ENCODE results near the gene CD274. TPM values are rescaled to one million over a fixed set of nuclear protein-coding genes. Genes with fewer than 3 reads are reported as not detected.

The CD274 gene
- total and polyA plus RNA-seq, 2 experiments from 2014 or later = 0.07 TPM; not detected in 1

DNA sequence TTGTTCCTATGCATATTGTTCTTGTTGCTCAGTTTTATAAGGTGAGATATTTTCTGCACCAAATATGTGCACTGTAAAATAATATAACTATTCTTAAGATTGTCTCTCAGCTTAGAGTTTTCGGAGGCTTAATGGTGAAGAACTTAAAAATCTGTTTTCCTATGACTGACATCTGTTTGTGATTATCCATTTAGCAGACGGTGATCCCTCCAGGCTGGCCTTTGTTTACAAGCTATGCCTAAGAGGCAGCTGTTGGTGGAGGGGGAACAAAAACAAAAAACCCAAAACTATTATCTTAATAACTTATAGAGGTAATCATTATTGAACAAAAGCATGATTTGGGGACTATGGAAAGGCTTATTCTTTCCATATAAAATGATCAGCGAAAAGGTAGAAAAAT lies 60.6 kb downstream of the CD274 start:
- no peaks in the 10 kb centered on the region for H3K79me2 ChIP-seq
- no peaks in the 10 kb centered on the region for H3K27me3 ChIP-seq
- H3K36me3 ChIP-seq (replicated peaks; ENCODE audit: insufficient read depth, low read depth) = no peaks in the 10 kb centered on the region
- 49% methylated on average over 3 of the region's 3 CpGs for WGBS (ENCODE audit: low lambda C conversion rate, missing lambda C conversion rate)
- peak overlapping the region; percentile 58 for H3K27ac ChIP-seq
- TF ChIP-seq EZH2 (IDR thresholded peaks at IDR 0.05; ENCODE audit: borderline replicate concordance) = no peak
- TF ChIP-seq, protein P1, sequence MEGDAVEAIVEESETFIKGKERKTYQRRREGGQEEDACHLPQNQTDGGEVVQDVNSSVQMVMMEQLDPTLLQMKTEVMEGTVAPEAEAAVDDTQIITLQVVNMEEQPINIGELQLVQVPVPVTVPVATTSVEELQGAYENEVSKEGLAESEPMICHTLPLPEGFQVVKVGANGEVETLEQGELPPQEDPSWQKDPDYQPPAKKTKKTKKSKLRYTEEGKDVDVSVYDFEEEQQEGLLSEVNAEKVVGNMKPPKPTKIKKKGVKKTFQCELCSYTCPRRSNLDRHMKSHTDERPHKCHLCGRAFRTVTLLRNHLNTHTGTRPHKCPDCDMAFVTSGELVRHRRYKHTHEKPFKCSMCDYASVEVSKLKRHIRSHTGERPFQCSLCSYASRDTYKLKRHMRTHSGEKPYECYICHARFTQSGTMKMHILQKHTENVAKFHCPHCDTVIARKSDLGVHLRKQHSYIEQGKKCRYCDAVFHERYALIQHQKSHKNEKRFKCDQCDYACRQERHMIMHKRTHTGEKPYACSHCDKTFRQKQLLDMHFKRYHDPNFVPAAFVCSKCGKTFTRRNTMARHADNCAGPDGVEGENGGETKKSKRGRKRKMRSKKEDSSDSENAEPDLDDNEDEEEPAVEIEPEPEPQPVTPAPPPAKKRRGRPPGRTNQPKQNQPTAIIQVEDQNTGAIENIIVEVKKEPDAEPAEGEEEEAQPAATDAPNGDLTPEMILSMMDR (IDR thresholded peaks at IDR 0.05; ENCODE audit: poor library complexity) = no peak
- no peak for TF ChIP-seq EZH2phosphoT487 (IDR thresholded peaks at IDR 0.05; ENCODE audit: low read depth, severe bottlenecking, unreplicated experiment)
- no peak for DNase-seq (ENCODE audit: low spot score)
- H2AFZ ChIP-seq = no peak overlapping the region
- no peaks in the 10 kb centered on the region for H3K4me1 ChIP-seq (ENCODE audit: insufficient read depth)
- no peaks in the 10 kb centered on the region for H4K20me1 ChIP-seq (ENCODE audit: insufficient read depth, poor library complexity, severe bottlenecking)
- H3K9me2 ChIP-seq (replicated peaks; ENCODE audit: insufficient read depth) = no peaks in the 10 kb centered on the region
- no peak overlapping the region for H3K4me3 ChIP-seq
- H3K9me3 ChIP-seq (ENCODE audit: low read depth) = no peaks in the 10 kb centered on the region
- H3K4me2 ChIP-seq = peak overlapping the region; percentile 41

DNA sequence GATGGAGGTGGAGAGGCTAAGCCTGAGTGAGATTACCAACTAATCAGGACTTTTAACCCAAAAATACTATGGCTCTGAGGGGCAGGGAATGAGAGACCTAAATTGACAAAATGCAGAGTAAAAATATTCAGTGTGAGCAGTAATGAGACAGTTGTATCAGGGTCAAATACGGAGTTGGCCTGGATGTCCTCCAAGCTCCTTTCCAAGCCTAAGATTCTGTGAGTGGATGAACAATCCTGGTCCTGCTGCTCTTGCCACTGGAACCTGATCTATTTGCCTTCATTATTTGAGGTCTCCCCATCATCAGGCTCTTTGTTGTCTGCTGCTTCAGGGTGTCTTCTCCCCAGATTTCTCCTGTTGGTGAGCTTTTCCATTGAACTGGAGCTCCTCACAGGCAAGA lies 61.1 kb downstream of the CD274 start:
- no peak for DNase-seq (ENCODE audit: low spot score)
- Histone ChIP-seq H3K27me3 (no peaks in the 10 kb centered on the region), H3K4me2 (no peak overlapping the region), H3K79me2 (no peaks in the 10 kb centered on the region), H3K4me3 (no peak overlapping the region), H3K4me1 (ENCODE audit: insufficient read depth) (no peaks in the 10 kb centered on the region), H2AFZ (no peak overlapping the region), H3K9me3 (ENCODE audit: low read depth) (no peaks in the 10 kb centered on the region), H4K20me1 (ENCODE audit: insufficient read depth, poor library complexity, severe bottlenecking) (no peaks in the 10 kb centered on the region), H3K9me2 (replicated peaks; ENCODE audit: insufficient read depth) (no peaks in the 10 kb centered on the region), H3K36me3 (replicated peaks; ENCODE audit: insufficient read depth, low read depth) (no peaks in the 10 kb centered on the region), H3K27ac (no peak overlapping the region)
- TF ChIP-seq EZH2phosphoT487 (IDR thresholded peaks at IDR 0.05; ENCODE audit: low read depth, severe bottlenecking, unreplicated experiment) (no peak), EZH2 (IDR thresholded peaks at IDR 0.05; ENCODE audit: borderline replicate concordance) (no peak)
- TF ChIP-seq, protein P1 (IDR thresholded peaks at IDR 0.05; ENCODE audit: poor library complexity) = no peak
- WGBS (ENCODE audit: low lambda C conversion rate, missing lambda C conversion rate) = 77% methylated on average over 1 of the region's 1 CpG

DNA sequence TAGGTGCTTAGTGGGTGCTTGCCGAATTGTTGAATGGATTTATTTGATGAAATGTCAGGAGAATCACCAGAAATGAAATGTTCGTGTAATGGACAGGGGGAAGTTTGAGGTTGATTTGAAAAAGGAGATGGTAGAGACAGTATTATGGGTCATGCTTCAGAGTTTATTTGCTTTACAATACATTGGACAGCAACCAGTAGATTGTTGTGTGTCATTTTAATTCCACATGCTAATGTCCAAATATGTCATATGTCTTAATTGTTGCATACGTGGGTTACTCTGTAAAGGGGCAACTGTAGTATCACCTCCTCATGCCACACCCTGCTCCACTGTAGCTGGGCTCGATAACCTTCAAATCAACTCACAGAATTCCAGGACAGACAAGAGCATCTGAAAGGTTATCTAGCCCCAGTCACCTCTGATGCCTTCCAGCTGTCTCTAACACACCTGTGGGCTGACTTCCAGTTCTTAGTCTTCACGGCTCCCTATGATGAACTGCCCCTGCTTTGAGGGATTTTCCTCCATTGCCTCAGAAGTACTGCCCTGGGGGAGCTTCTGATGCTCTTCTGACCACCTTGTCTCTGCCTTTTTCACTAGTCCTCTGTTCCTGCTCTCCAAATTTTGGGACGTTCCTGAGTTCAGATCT lies 61.7 kb downstream of the CD274 start:
- 79% methylated on average over 6 of the region's 6 CpGs for WGBS (ENCODE audit: low lambda C conversion rate, missing lambda C conversion rate)
- H3K27me3 ChIP-seq = no peaks in the 10 kb centered on the region
- no peak overlapping the region for H3K4me3 ChIP-seq
- no peak overlapping the region for H3K4me2 ChIP-seq
- TF ChIP-seq, protein P1 (IDR thresholded peaks at IDR 0.05; ENCODE audit: poor library complexity) = no peak
- TF ChIP-seq EZH2phosphoT487 (IDR thresholded peaks at IDR 0.05; ENCODE audit: low read depth, severe bottlenecking, unreplicated experiment) = no peak
- TF ChIP-seq EZH2 (IDR thresholded peaks at IDR 0.05; ENCODE audit: borderline replicate concordance) = no peak
- no peaks in the 10 kb centered on the region for H3K9me3 ChIP-seq (ENCODE audit: low read depth)
- no peaks in the 10 kb centered on the region for H3K79me2 ChIP-seq
- no peaks in the 10 kb centered on the region for H3K4me1 ChIP-seq (ENCODE audit: insufficient read depth)
- H4K20me1 ChIP-seq (ENCODE audit: insufficient read depth, poor library complexity, severe bottlenecking) = no peaks in the 10 kb centered on the region
- no peak for DNase-seq (ENCODE audit: low spot score)
- H3K36me3 ChIP-seq (replicated peaks; ENCODE audit: insufficient read depth, low read depth) = no peaks in the 10 kb centered on the region
- H2AFZ ChIP-seq = no peak overlapping the region
- no peaks in the 10 kb centered on the region for H3K9me2 ChIP-seq (replicated peaks; ENCODE audit: insufficient read depth)
- H3K27ac ChIP-seq = no peak overlapping the region
